Ammon's horn (tissue), 1 donor: ENCODE data around the gene MS4A5.

Source experiments
- DNase-seq: peaks from one replicate; pipeline ENCODE4 v3.0.0-alpha.2; 2016; ENCODE audit warnings: low spot score

Gene MS4A5

DNA sequence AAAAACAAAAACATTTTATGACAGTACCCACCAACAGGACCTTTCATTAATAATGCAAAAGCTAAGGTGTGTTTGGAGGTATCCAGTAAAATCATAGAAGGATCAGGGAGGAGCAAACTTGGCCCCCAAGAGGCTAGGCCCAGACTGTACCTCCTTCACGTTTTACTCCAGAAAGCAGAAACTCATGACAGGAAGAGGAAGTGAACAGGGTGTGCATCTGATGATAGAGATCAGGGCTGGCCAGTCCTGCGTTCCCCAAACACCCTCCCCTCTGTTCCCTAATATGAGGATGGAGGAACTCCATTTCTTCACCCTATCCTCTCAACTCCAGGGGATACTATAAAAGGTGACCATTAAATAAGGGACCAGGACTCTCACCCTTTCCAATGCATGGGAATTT lies 53.0 kb downstream of the MS4A5 start:
- peak; percentile 11 for DNase-seq

DNA sequence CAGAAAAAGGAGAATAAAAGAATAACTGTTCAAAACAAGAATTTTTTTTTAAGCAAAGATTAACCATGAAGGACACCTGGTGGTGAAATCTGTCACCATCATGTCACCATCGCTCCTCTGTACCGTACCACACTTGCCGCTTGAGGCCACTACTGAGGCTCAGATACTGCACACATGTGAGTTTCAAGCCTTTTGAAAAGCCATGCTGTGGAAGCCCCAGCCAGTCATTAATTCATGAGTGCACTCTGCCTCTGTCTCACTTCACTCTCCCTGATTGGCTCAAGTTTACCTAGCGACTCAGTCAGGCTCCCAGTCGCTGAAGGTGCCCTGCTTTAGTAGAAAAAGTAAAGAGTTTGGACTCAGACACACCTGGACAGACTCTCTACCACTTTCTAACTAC lies 56.6 kb downstream of the MS4A5 start:
- DNase-seq: no peak

- DNase-seq: no peak
Measured at GRCh38 chr11:60492488-60493009, 63.2 kb downstream of the MS4A5 start, which contains the start of gene MS4A12. Gene MS4A12 (plus strand): TSS chr11:60492778. CDS start chr11:60497319, 4,541 bp downstream.

- no peak for DNase-seq
Measured at GRCh38 chr11:60493454-60493853, 64.1 kb downstream of the MS4A5 start.
